ENCODE measurements around the gene REG4. TPM values are rescaled to one million over a fixed set of nuclear protein-coding genes. Genes with fewer than 3 reads are reported as not detected.

The REG4 gene
- polyA plus RNA-seq, 1 donor from 2014 or later: not detected

GRCh38 chr1:119805746-119806145 is 5.5 kb downstream of the REG4 start:
- no peak overlapping the region for H3K27ac ChIP-seq (ENCODE audit: low read length)
- no peaks in the 10 kb centered on the region for H3K79me2 ChIP-seq (replicated peaks; ENCODE audit: insufficient read depth, low read length)
- H2AFZ ChIP-seq (ENCODE audit: low read depth, low read length): no peak overlapping the region
- H3F3A ChIP-seq (ENCODE audit: insufficient read depth, low read length, poor library complexity, severe bottlenecking): no peaks in the 10 kb centered on the region
- H3K4me3 ChIP-seq (ENCODE audit: low read length): no peak overlapping the region
- H3K9me2 ChIP-seq (ENCODE audit: insufficient read depth, low read length): no peaks in the 10 kb centered on the region
- H3K9me3 ChIP-seq (ENCODE audit: low read length): no peaks in the 10 kb centered on the region
- no peaks in the 10 kb centered on the region for H3K36me3 ChIP-seq (ENCODE audit: insufficient read depth, low read length)
- H3K4me2 ChIP-seq (ENCODE audit: low read length): no peak overlapping the region
- no peaks in the 10 kb centered on the region for H3K27me3 ChIP-seq (ENCODE audit: insufficient read depth, low read depth, low read length)
- no peaks in the 10 kb centered on the region for H4K20me1 ChIP-seq (ENCODE audit: insufficient read depth)
- no peak overlapping the region for H3K9ac ChIP-seq (ENCODE audit: low read length)
- TF ChIP-seq CTCF (IDR thresholded peaks at IDR 0.05; ENCODE audit: poor library complexity, severe bottlenecking) (no peak), RAD21 (conservative IDR thresholded peaks at IDR 0.05) (no peak), TAF1 (IDR thresholded peaks at IDR 0.05; ENCODE audit: low read depth) (no peak), SMC3 (conservative IDR thresholded peaks at IDR 0.05; ENCODE audit: poor library complexity) (no peak), EZH2 (IDR thresholded peaks at IDR 0.05; ENCODE audit: borderline replicate concordance, insufficient read depth, low read length, poor library complexity, severe bottlenecking) (no peak), REST (IDR thresholded peaks at IDR 0.05; ENCODE audit: borderline replicate concordance) (no peak), POLR2AphosphoS5 (IDR thresholded peaks at IDR 0.05) (no peak), MXI1 (conservative IDR thresholded peaks at IDR 0.05; ENCODE audit: poor library complexity, severe bottlenecking) (no peak), EP300 (conservative IDR thresholded peaks at IDR 0.05; ENCODE audit: poor library complexity, severe bottlenecking) (no peak)

DNA sequence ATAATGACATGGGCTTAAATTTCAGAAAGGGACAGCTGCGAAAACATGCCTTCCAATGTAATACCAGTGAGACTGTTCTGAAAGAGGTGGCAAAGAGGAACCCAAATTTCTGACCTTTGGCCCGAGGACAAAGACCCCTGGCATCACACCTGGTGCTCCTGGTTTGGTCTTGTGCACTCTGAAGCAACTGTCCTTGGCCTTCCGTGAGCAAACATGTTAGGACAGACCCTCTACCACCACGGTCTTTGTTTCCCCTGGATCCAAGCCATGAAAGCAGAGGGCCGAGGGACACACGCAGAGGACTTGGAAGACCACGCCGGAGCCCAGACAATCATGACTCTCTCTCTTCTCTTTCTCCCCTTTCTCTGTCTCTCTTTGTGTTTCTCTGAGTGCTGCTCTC is 6.0 kb downstream of the REG4 start:
- H3K27ac ChIP-seq (ENCODE audit: low read length): no peak overlapping the region
- H4K20me1 ChIP-seq (ENCODE audit: insufficient read depth): no peaks in the 10 kb centered on the region
- H3K79me2 ChIP-seq (replicated peaks; ENCODE audit: insufficient read depth, low read length): no peaks in the 10 kb centered on the region
- H2AFZ ChIP-seq (ENCODE audit: low read depth, low read length): no peak overlapping the region
- no peaks in the 10 kb centered on the region for H3F3A ChIP-seq (ENCODE audit: insufficient read depth, low read length, poor library complexity, severe bottlenecking)
- no peak overlapping the region for H3K9ac ChIP-seq (ENCODE audit: low read length)
- no peaks in the 10 kb centered on the region for H3K27me3 ChIP-seq (ENCODE audit: insufficient read depth, low read depth, low read length)
- no peaks in the 10 kb centered on the region for H3K9me3 ChIP-seq (ENCODE audit: low read length)
- no peak for TF ChIP-seq POLR2AphosphoS5 (IDR thresholded peaks at IDR 0.05)
- TF ChIP-seq REST (IDR thresholded peaks at IDR 0.05; ENCODE audit: borderline replicate concordance): no peak
- TF ChIP-seq EP300 (conservative IDR thresholded peaks at IDR 0.05; ENCODE audit: poor library complexity, severe bottlenecking): no peak
- no peak for TF ChIP-seq MXI1 (conservative IDR thresholded peaks at IDR 0.05; ENCODE audit: poor library complexity, severe bottlenecking)
- TF ChIP-seq TAF1 (IDR thresholded peaks at IDR 0.05; ENCODE audit: low read depth): no peak
- no peak for TF ChIP-seq SMC3 (conservative IDR thresholded peaks at IDR 0.05; ENCODE audit: poor library complexity)
- no peak for TF ChIP-seq RAD21 (conservative IDR thresholded peaks at IDR 0.05)
- no peak for TF ChIP-seq EZH2 (IDR thresholded peaks at IDR 0.05; ENCODE audit: borderline replicate concordance, insufficient read depth, low read length, poor library complexity, severe bottlenecking)
- no peak for TF ChIP-seq CTCF (IDR thresholded peaks at IDR 0.05; ENCODE audit: poor library complexity, severe bottlenecking)
- no peak overlapping the region for H3K4me3 ChIP-seq (ENCODE audit: low read length)
- no peaks in the 10 kb centered on the region for H3K9me2 ChIP-seq (ENCODE audit: insufficient read depth, low read length)
- H3K36me3 ChIP-seq (ENCODE audit: insufficient read depth, low read length): no peaks in the 10 kb centered on the region
- no peak overlapping the region for H3K4me2 ChIP-seq (ENCODE audit: low read length)
